GM19324 (cell line): ENCODE results near the gene ENKD1.
A peak's percentile ranks its signal among the peaks of the same experiment; 100 is the strongest.
"Not testable (repeated sequence)": the region's sequence is repeated elsewhere in the genome, so short reads cannot be mapped to it uniquely, and the experiment has no call there.

ENCODE experiments used
- ATAC-seq: cut with Tn5 transposase; IDR thresholded peaks from one replicate; pipeline ENCODE4 v1.9.1; 2021; ENCODE audit warnings: mild to moderate bottlenecking, moderate library complexity; ENCODE audit not compliant: unreplicated experiment, low FRiP score

The ENKD1 gene, protein sequence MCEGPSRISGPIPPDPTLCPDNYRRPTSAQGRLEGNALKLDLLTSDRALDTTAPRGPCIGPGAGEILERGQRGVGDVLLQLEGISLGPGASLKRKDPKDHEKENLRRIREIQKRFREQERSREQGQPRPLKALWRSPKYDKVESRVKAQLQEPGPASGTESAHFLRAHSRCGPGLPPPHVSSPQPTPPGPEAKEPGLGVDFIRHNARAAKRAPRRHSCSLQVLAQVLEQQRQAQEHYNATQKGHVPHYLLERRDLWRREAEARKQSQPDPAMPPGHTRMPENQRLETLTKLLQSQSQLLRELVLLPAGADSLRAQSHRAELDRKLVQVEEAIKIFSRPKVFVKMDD

DNA sequence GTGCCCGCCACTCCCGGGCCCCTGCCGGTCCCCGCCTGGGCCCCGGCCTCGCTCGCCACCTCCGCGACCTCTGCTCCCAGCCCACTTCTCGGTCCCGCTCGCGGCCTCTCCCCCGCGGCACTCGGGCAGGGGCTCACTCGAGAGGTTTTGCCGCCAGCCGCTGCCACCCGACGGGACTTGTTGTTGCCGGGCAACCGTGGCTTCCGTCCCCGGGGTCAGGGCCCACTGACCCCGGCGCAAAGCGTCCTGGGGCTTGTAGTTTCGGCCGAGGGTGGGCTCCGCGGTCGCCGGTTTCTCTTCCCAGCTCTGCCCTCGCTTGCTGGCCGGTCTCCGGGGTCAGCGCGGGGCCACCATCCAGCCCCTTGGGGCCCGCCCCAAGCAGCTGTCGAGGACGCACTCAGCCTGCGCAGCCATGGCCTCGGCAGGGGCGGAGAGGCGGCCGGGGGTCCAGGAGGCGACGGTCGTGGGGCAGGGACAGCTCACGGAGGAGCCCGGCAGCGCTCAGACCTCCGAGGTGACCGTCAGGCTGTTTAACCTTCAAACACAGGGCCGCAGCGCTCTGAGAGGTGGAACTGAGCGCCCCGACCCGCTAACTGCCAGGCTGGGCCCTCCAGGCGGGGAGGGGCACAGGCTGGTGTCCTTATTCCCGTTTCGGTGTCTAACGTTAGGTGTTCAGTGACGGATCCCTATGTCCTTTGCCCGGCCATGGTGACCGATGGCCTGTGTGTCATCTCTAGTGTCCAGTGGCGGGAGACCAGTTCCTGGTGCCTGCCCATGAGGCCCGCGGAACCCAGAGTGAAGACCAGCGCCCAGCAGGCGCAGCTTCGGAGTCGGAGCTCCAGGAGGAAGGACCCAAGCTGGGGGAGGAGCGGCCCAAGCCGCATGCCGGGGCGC is at the start of gene ENKD1, which contains the start of gene C16orf86:
ENKD1 (minus strand) TSS at position 192 of the 894 bp plus-strand sequence. CDS start 308 bp downstream, outside the sequence.
C16orf86 (plus strand) TSS at position 256 of the 894 bp plus-strand sequence; CDS start at position 413, 157 bp downstream.
- peak; percentile 51 for ATAC-seq

DNA sequence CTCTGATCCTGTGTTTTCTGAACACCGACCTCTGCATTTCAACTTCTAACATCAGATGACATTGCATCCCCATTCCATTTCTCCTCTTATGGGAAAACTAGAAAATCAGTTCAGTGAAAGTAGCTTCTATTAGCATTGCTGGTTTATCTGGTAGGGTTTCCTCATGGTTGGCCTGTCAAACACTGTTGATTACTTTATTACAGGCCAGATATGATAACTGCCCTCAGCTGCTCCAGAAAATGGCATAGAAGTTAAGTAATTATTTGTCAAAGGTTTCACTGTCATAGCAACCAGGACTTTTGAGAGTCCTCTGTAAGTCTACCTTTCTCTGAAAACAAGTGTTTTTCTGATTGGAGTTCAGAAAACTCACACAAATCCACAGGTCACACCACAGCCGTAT is 49.5 kb upstream of the ENKD1 start:
- no peak for ATAC-seq

DNA sequence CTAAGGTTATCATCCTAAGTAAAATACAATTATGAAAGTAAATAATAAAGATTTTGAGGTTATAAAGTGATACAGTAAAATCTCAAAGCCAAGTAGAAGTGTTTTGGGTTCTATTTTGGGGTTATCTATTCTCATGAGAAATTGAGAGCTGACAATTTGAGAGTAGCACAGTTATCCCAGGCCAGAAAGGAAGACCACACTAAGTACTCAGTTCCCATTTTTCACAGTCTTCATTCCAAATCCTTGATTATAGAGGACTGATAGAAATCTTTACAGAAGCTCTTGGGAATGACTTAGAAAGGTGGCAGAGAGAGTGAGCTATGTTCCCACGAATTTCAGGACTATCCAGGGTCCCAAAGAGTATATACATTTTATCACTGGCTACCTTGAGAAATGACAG is 48.0 kb upstream of the ENKD1 start:
- ATAC-seq = no peak

DNA sequence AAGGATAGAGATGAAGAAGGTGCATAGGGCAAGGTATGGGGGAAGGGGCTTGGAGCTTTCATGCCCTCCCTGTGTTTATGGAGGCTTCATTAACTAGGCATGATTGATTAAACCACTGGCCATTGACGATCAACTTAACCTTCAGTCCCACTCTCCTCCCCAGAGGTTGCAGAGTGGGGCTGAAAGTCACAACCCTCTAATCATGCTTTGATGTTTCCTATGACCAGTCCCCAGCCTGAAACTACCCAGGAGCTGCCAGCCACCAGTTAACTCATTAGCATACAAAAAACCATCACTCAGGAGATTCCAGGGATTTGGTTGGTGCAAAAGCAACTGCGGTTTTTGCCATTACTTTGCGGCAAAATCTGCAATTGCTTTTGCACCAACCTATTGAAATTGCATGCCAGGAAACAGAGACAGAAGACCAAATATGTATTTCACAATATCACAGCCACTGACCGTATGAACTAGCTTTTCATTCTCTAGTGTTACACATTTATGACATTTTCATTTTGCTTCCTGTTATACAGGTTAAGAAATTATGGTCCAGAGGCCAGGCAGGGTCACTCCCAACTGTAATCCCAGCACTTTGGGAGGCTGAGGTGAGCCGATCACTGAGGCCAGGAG is 47.2 kb upstream of the ENKD1 start:
- no peak for ATAC-seq

DNA sequence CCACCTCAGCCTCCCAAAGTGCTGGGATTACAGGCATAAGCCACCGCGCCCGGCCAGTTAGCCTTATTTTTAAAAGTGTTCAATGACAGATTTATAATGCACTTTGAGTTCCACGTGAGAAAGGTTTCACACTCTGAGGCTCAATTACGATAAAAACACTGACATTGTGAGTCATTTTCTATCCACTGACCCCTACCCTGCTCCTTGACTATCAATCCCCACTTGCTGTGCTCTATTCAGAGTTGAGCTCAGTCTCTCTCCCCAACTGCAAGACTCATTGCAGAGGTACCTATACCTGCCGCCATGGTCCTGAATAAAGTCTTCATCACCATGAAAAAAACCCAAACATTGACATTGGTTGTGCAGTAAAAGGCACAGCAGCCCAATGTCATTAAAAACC is 44.1 kb upstream of the ENKD1 start:
- no peak for ATAC-seq

DNA sequence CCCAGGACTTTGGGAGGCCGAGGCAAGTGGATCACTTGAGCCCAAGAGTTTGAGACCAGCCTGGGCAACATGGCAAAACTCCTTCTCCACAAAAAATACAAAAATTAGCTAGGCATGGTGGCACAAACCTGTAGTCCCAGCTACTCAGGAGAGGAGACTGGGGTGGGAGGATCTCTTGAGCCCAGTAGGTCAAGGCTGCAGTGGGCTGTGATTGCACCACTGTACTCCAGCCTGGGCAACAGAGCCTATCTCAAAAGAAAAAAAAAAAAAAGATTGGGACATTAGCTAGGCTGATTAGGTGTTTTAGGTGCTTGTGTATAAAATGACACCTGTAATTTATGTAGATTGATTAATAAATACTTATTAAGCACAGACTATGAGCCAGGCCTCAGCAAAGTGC is 42.5 kb upstream of the ENKD1 start:
- no peak for ATAC-seq

DNA sequence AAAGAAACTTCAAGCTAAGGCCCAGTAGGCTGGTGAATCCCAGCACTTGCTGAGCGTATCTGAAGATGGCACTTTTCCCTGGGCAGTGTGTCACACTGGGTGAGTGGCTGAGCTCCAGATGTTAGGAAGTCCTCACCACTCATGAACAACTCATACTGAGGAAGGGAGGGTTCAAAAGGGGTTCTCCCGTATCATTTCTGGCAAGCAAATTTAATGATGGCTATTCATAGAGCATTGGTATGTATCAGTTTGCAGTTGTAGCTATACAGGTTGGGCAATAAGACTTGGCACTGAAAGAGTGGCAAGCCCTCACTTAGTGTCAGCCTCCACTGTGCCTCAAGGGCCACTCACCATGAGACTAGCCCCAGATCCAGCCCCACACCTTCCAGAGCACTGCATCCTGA is 41.8 kb upstream of the ENKD1 start:
- ATAC-seq = no peak

DNA sequence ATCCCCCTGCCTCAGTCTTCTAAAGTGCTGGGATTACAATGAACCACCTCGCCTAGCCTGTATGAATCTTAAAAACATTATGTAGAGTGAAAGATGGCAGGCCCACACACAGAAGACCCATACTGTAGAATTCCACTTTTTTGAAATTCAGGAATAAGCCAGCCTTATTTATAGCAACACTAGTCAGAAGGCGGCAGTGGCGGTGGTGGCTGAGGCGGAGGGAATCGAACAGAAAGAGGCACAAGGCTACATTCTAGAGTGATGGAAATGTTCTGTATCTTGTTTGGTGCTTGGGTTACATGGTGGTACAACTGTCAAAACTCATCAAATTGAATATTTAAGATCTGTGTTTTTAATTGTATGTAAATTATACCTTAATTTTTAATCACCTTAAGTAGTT is 41.2 kb upstream of the ENKD1 start:
- no peak for ATAC-seq

DNA sequence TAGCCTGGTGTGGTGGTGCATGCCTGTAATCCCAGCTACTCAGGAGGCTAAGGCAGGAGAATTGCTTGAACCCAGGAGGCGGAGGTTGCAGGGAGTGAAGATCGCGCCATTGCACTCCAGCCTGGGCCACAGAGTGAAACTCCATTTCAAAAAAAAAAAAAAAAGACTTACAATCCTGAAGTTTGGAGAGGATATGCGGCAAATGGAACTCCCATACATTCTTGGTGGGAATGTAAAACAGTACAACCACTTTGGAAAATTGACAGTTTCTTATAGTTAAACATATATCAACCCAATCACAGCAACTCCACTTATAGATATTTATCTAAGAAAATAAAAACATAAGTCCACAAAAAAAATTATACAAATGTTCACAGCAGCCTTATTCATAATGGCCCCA is 40.7 kb upstream of the ENKD1 start:
- no peak for ATAC-seq

DNA sequence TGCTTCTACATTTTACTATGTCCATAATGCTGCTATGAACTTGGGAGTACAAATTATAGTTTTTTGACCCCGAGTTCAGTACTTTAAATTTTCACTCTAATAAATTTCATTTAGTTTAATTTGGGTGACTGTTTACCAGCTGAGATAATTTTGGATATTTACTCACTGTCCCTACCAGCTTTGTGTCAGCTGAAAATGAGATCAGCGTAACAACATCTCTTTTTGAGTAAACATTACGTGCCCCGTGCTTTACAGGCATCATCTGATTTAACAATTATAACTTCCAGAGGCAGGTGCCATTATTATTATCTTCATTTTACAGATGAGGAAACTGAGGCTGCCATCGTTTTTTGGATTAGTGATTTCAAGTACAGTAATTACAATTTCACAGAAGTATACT is 37.6 kb upstream of the ENKD1 start:
- ATAC-seq = no peak

DNA sequence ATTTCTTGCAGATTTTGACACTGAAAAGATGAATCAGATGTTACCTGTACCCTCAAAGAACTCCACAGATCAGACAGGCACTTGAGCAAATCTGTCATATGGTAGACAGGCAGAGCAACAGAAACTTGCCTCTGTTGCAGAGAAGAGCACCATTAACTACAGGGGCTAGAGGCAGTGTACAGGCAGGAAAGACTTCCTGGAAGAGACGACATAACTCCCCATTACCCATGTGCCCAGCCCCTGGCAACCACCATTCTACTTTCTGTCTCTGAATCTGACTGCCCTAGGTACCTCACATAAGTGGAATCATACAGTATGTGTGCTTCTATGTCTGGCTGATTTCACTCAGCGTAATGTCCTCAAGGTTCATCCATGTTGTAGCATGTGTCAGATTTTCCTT is 37.1 kb upstream of the ENKD1 start:
- no peak for ATAC-seq

DNA sequence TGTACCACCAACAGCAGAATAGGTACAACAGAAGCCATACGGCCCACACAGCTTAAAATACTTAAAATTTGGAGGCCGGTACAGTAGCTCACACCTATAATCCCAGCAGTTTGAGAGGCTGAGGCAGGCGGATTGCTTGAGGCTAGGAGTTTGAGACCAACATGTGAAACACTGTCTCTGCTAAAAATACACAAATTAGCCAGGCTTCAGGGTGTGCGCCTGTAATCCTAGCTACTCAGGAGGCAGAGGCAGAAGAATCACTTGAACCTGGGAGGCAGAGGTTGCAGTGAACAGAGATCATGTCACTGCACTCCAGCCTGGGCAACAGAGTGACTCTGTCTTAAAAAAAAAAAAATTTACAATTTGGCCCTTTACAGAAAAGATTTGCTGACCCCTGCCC is 35.6 kb upstream of the ENKD1 start:
- no peak for ATAC-seq

DNA sequence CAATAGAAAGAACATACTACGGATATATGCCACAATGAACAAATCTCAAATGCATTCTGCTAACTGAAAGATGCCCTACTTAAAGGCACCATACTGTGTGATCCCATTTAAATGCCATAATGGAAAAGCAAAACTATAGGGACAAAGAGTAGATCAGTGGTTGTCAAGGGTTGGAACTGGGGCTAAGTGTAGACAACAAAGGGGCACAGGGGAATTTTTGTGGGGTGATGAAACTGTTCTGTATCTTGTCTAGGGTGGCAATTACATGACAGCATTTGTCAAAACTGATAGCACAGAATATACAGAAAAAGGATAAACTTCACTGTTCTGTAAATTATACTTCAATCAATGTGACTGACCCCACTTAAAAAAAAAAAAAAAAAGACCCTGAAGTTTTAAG is 34.9 kb upstream of the ENKD1 start:
- no peak for ATAC-seq

DNA sequence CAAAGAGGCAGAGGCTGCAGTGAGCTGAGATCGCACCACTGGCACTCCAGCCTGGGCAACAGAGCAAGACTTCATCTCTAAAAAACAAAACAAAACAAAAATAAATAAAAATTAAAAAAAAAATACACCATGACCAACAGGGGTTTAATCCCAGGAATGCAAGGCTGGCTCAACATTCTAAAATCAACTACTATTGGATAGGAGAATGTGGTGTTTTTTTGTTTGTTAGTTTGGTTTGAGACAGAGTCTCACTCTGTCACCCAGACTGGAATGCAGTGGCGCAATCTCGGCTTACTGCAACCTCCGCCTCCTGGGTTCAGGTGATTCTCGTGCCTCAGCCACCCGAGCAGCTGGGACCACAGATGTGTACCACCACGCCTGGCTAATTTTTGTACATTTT is 32.7 kb upstream of the ENKD1 start:
- ATAC-seq = no peak

DNA sequence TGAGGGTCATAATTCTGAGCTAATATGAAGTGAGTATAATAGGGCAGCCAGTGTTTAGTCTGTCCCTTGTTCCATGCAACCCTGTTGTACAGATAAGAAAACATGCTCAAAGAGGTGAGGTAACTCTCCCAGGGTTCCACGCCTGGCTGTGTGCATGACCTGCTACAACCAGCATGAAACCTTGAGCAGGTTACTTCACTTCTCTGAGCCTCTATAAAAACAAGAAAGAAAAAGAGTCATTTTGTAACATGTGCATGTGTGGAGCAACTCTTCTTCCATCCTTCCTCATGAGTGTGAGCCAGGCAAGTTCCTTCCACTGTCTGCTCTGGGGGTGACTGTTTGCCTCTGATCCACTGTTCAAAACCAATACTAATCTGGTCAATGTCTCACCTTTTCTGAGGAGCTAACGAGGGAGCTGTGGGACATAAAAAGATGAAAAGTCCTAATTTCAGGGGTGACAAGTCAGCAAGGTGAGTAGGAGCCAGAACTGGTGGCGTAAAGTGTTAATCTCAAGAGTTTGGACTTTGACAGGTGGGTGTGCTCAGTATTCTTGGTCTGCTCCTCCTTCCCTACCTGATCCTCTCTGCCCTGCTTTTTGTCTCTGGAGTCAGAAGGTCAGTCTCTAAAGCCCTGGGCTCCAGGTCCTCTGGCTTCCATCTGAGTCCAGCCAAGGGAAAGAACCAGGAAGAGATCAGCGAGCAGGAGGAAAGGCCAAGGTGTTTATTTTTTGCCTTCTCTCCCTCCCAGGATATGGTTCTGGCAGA is 31.1 kb upstream of the ENKD1 start:
- no peak for ATAC-seq

DNA sequence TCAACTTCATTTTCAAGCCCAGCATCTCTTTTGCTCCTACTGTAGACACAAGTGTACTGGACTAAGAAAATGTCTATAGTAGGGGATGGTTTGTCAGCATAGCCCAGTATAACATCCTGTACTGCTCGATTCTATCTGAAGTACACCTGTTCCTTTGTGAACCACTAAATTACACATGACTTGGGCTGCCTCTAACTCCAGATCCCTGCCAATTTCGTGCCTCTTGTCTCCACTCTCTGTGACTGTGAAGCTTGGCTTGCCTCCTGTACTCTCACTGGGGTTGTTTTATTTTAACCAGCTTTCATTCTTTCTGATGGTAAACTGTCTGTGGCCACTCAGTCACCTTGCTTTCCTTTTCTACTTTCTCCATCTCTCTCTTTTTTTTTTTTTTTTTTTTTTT is 28.1 kb upstream of the ENKD1 start:
- no peak for ATAC-seq

DNA sequence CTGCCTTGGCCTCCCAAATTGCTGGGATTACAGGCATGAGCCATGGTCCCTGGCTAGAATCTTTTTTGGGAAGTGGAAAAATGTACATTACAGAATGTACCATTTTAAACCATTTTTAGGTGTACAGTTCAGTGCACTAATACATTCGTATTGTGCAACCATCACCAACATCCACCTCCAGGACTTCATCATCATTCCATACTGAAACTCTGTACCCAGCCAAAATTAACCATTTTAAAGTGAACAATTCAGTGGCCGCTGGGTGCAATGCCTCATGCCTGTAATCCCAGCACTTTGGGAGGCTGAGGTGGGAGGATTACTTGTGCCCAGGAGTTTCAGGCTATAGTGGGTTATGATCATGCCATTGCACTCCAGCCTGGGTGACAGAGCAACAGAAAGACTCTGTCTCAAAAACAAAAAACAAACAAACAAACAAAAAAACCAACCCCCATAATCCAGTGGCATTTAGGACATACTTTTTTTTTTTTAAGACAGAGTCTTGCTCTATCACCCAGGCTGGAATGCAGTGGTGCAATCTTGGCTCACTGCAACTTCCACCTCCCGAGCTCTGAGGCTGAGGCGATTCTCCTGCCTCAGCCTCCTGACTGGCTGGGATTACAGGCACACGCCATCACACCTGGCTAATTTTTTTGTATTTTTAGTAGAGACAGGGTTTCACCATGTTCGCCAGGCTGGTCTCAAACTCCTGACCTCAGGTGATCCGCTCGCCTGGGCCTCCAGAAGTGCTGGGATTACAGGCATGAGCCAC is 27.2 kb upstream of the ENKD1 start:
- not testable (repeated sequence) for ATAC-seq

DNA sequence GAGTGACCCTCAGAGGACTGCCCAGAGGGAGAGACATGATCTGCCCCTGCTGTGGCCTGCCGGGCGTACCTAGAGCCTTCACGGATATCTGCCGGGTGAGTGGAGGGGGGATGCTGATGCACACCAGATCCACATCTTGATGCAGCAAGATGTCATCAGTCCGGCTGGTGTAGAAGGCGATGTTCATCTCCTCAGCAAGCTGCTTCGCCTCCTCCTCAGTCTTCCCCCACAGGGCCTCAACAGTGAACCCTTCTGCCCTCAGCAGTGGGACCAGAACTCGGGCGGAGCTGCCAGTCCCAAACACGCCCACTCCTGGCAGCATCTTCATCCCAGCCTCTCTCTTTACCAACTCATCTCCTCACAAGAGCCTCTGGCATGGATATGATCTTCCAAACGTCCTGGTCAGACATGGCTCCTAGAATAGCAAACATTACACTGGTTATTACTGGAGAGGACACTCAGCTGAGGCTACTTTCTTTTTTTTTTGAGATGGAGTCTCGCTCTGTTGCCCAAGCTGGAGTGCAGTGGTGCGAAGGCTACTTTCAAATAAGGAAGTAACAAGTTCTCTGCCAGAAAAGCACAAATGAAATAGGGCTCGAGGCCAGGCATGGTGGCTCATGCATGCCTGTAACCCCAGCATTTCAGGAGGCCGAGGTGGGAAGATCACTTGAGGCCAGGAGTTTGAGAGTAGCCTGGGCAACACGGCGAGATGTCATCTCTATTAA is 19.0 kb upstream of the ENKD1 start:
- ATAC-seq = no peak

DNA sequence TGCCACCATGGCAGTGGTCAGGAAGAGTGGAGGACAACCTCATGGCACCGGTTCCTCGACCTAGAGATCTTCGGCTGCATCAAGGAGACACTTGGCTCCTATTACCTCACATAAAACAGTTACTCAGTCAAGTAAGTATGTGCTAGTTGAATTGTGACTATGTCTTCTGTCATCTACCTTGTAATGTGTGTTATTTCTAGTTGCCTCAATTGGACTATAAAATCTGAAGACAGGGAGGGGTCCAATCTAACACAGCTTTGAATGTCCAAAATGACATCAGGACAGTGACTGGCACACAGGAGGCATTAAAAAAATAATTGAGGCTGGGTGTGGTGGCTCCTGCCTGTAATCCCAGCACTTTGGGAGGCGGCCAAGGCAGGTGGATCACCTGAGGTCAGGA is 17.2 kb upstream of the ENKD1 start:
- no peak for ATAC-seq
